ENCODE results near the gene ARFRP1. TPM values are rescaled to one million over a fixed set of nuclear protein-coding genes. Genes with fewer than 3 reads are reported as not detected.
A peak's percentile ranks its signal among the peaks of the same experiment; 100 is the strongest.
"Not testable (repeated sequence)": the region's sequence is repeated elsewhere in the genome, so short reads cannot be mapped to it uniquely, and the experiment has no call there.

ARFRP1 gene
- total RNA-seq, 2 donors from 2014 or later: 36.1 to 53.4 TPM

DNA sequence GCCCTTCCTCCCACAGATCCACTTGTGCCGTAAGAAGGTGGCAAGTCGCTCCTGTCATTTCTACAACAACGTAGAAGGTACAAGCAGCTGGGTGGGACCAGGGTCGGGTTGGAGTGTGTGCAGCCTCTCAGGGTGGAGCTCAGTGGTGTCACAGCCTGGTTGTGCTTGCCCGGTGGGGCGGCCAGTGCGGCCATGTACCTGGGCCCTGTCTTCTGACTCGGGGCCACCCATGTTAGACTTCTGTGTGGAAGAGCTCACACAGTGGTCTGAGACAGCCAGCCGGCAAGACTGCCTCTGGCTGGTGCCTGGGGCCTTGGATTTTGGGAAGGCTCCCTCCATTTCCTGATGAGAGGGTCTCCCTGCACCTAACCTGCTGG, 45.0 kb downstream of the ARFRP1 start:
- DNase-seq (ENCODE audit: low spot score in 2 of 2): no peak
- no peak for ATAC-seq
- no peak overlapping the region for H3K27ac Mint-ChIP-seq
- no peaks in the 10 kb centered on the region for H3K9me3 Mint-ChIP-seq
- peaks cover 7 to 18% of the 10 kb centered on the region in 2 donors for H3K36me3 Mint-ChIP-seq

DNA sequence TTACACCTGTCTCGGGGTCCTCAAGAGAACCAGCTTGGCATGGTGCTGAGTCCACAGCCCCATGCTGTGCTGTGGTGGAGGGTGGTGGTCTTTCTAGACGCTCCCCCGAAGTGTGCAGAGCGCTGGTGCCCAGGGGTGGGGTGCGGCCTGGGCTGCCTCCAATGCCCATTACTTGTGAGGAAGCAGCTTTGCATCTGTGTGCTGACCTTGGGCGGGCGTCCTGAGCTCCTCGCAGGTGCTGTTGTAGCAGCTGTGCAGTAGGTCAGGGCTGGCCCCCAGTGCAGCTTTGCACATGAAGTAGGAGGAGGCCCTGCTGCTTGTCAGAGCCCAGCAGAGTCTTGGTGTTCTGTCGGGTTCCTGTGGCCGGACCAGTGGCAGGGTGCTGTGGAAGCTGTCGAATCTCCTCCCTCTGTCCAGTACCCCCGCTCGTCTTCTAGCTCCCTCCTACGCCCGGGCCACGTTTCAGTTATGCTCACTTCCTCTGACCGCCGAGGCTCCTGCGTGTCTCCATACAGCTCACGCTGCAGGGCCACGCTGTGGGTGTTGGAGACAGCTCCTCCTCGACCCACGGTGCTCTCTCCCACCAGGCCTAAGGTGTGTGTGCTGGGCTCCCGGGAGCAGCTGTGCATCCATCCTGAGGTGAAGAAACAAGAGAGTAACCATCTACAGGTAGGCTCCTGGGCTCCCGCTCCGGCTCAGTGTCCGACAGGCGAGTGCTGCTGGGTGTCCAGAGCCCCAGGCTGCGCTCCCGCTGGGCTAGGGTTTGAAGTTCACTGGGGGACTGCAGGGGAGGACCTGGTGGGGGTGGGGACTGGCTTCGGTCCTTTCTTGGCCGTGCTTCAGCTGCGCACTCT, 45.6 kb downstream of the ARFRP1 start:
- DNase-seq (ENCODE audit: low spot score in 2 of 2) (no peak), ATAC-seq (no peak)
- Mint-ChIP-seq H3K9me3 (no peaks in the 10 kb centered on the region), H3K36me3 (peaks cover 7 to 22% of the 10 kb centered on the region in 2 donors), H3K27ac (peak overlapping the region in 1 of 2 donors; percentile 50)

DNA sequence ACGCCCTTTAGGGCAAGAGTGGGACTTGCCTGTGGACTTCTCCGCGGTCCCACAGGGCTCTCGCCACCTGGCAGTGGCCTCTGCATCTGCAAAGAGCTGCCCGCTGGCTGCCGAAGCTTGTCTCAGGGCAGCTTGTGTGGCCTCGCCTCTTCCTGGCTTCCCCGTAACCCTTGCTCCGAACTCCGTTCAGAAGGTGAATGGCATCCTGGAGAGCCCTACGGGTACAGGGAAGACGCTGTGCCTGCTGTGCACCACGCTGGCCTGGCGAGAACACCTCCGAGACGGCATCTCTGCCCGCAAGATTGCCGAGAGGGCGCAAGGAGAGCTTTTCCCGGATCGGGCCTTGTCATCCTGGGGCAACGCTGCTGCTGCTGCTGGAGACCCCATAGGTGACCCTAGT, 46.7 kb downstream of the ARFRP1 start:
- Mint-ChIP-seq H3K36me3 (peaks cover 7 to 22% of the 10 kb centered on the region in 2 donors), H3K27ac (no peak overlapping the region), H3K9me3 (no peaks in the 10 kb centered on the region)
- no peak for DNase-seq (ENCODE audit: low spot score in 2 of 2)
- ATAC-seq: no peak

DNA sequence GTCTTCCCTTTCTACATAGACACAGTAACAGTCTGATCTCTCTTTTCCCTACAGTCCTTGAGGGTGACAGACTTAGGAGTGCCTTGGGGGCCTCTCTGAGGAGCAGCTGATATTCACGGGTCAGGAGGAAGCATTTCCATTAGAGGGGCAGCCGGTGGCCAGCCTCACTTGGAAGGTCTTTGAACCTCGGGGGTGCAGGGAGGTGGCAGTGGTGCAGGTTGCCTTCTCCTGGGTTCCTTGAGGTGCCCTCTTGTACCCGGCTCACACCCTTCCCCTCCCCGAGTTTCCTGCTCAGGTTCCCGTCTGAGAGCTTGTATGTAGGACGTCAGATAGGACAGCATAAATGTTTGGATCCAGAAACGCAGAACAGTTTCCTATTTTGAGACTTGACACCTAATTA, 47.2 kb downstream of the ARFRP1 start:
- H3K36me3 Mint-ChIP-seq: peaks cover 7 to 22% of the 10 kb centered on the region in 2 donors
- H3K27ac Mint-ChIP-seq: no peak overlapping the region
- DNase-seq (ENCODE audit: low spot score in 2 of 2) (no peak), ATAC-seq (no peak)
- no peaks in the 10 kb centered on the region for H3K9me3 Mint-ChIP-seq

DNA sequence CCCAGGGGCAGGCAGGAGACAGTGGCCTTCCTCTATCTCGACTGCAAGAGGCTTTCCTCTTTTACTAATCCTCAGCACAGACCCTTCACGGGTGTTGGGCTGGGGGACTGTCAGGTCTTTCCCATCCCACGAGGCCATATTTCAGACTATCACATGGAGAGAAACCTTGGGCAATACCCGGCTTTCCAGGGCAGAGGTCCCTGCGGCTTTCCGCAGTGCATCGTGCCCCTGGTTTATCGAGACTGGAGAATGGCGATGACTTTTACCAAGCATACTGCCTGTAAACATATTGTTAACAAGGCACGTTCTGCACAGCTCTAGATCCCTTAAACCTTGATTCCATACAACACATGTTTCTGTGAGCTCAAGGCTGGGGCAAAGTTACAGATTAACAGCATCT, 47.6 kb downstream of the ARFRP1 start:
- not testable (repeated sequence) for H3K27ac Mint-ChIP-seq; ATAC-seq; DNase-seq (ENCODE audit: low spot score in 2 of 2); H3K9me3 Mint-ChIP-seq
- H3K36me3 Mint-ChIP-seq: peaks cover 7 to 22% of the 10 kb centered on the region in 2 donors

DNA sequence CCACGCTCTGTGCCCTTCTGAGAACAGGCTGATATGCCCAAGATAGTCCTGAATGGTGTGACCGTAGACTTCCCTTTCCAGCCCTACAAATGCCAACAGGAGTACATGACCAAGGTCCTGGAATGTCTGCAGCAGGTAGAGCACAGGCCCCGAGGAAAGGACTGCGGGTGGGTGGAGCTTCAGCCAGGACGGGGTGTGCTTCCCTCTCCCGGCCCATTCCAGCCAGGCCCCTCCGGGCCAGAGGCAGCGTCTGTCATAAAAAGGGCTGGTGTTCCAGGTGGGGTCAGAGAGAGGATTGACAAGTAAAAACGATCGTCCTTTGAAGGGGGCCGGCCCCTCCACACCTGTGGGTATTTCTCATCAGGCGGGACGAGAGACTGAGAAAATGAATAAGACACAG, 48.4 kb downstream of the ARFRP1 start:
- H3K27ac Mint-ChIP-seq: peak overlapping the region; percentile 68 to 93
- peaks cover 7 to 22% of the 10 kb centered on the region in 2 donors for H3K36me3 Mint-ChIP-seq
- ATAC-seq (no peak), DNase-seq (ENCODE audit: low spot score in 2 of 2) (no peak)
- H3K9me3 Mint-ChIP-seq: no peaks in the 10 kb centered on the region

DNA sequence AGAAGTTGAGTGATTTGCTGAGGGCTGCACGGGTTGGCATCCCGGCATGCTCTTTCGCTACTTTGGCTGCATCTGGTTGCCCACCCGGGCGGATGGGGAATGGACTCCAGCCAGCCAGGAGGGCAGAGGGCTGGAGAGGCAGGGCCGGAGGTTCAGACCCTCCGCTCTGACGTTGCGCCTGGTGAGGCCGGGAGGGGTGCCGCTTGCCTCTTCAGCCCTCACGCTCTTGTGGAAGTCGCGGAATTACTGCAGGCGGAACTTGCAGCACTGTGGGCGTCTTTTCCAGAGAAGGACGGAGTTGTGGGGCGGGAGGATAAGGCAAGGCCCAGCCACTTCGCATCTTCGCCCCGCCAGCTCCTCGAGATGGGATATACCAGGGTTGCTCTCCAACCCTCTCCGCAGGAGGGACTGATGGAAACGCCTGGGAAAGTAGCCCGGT, 49.0 kb downstream of the ARFRP1 start:
- DNase-seq (ENCODE audit: low spot score in 2 of 2) (no peak), ATAC-seq (peak; percentile 20 to 28)
- no peaks in the 10 kb centered on the region for H3K9me3 Mint-ChIP-seq
- peak overlapping the region; percentile 93 to 97 for H3K27ac Mint-ChIP-seq
- peaks cover 7 to 22% of the 10 kb centered on the region in 2 donors for H3K36me3 Mint-ChIP-seq

DNA sequence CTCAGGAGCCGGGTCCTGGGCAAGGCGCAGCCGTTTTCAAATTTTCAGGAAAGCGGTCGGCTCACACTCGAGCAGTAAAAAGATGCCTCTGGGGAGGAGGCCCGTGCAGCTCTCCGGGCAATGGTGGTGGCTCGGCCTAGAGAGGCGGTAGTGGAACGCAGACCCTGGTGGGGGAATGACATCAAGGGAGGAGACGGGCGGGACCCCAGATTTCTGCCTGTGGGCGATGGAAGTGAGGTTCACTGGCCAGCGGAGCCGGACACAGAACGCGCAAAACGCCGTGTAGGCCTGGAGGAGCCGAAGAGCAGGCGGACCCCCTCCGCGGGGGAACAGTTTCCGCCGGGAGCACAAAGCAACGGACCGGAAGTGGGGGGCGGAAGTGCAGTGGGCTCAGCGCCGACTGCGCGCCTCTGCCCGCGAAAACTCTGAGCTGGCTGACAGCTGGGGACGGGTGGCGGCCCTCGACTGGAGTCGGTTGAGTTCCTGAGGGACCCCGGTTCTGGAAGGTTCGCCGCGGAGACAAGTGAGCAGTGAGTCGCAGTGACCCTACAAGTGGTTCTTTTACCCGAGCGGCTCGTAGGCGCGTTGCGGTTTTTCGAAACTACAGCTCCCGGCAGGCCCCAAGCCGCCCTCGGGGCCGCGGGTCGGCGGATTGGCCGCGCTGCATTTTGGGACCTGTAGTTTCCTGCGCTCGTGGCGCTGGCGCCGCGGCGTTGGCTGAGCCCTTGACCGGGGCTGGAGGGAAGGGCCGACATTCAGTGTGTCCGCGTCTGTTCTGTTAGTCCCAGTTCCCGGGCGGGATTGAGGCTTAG, 49.6 kb downstream of the ARFRP1 start, which contains the start of gene RTEL1:
Gene RTEL1, plus strand, starts transcription at position 376 of the 812 bp plus-strand sequence. CDS start 1,091 bp downstream, outside the sequence.
- no peaks in the 10 kb centered on the region for H3K9me3 Mint-ChIP-seq
- peak within 1 kb of the TSS; percentile 93 to 97 for H3K27ac Mint-ChIP-seq
- H3K36me3 Mint-ChIP-seq: peaks cover 7 to 22% of the 10 kb centered on the region in 2 donors
- DNase-seq (ENCODE audit: low spot score in 2 of 2): peak; percentile 91 to 96
- peak; percentile 84 to 88 for ATAC-seq

DNA sequence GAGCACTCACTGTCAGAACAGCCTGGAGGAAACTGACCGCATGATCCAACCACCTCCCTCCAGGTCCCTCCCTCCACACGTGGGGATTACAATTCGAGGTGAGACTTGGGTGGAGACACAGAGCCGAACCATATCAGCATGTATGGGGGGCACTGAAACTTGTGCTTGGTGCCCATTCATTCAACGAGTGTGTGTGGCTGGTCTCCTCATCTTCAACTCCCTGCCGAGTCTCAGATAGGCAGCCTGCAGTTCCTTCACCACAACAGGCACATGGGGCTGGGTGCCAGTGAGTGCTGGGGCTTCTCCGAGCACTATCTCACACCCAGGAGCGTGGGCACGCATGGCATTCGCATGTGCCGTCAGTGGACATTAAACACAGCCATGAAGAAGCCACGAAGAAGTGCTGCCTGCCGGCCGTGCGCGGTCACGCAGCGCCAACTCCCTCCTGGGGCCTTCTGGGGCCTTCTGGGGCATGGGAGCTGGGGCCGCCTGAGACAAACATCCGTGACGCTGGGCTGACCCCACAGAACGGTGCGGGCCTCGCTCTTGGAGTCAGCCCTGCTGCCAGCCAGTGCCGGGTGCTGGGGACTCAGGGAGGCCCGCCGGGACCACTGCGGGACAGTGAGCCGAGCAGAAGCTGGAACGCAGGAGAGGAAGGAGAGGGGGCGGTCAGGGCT, 50.4 kb downstream of the ARFRP1 start:
- H3K27ac Mint-ChIP-seq: peak overlapping the region; percentile 93 to 97
- H3K36me3 Mint-ChIP-seq: peaks cover 7 to 22% of the 10 kb centered on the region in 2 donors
- no peaks in the 10 kb centered on the region for H3K9me3 Mint-ChIP-seq
- DNase-seq (ENCODE audit: low spot score in 2 of 2): no peak
- ATAC-seq: no peak

DNA sequence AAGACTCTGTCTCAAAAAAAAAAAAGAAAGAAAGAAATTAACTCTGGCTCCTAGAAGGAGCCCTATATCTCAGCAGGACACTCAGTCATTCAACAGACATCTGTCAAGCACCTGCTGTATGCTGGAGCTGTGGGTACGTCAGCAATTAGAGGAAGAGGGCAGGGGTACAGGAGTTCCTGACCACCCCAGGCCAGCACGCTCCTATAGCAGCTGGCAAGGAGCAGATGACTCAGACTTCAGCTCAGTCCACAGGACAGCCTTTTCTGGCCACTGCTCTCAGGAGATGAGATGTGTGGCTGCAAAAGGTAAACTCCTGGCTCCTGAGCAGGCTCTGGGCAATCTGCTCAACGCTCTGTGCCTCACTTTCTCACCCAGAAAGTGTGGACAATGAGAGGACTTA, 51.3 kb downstream of the ARFRP1 start:
- Mint-ChIP-seq H3K9me3 (no peaks in the 10 kb centered on the region), H3K36me3 (peaks cover 7 to 22% of the 10 kb centered on the region in 2 donors), H3K27ac (peak overlapping the region in 1 of 2 donors; percentile 93)
- ATAC-seq (no peak), DNase-seq (ENCODE audit: low spot score in 2 of 2) (no peak)

DNA sequence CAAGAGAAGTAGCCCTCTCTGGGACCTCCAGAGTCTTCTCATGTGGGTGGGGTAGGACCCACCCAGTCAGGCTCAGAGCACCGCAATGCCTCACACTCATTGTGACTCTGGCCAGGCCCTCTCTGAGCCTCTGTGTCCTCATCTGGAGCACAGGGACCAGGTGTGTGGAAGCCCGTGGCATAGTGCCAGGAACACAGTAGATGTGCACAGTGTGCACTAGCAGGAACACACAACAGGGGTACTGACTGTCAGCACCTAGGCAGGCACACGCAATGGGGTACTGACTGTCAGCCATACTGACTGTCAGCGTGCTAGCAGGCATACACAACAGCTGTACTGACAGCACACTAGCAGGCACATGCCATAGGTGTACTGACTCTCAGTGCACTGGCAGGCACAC, 52.5 kb downstream of the ARFRP1 start:
- no peak for ATAC-seq
- H3K27ac Mint-ChIP-seq: no peak overlapping the region

DNA sequence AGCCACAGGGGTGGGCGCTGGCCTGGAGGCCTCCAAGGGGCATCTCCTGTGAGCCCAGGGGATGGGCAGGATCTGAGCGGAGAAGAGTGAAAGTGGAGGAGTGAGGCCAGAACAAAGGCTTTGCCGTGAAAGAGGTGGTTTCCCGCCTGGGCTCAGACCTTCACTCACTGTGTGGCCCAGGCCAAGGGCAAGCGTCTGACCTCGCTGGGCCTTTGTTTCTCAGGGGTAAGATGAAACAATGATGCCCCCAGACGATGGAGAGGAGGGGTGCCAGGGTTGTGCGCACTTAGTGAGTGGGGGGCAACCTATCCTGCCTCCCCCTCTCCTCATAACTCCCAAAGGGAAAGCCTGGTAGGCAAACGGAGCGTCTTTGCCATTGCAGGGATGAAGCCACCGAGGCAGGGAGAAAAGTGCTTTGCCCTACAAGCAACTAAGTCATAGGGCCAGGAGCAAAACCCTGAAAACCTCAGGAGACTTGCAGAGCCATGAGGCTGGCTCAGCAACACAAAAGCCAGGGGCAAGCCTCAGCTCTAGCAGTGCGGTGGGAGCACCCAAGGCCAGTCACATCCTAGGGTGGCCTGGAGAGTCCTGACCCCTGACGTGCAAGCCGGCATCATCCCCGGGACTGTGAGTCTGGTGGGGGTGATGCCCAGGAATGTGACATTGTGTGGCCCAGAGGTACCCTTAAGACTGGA, 53.7 kb downstream of the ARFRP1 start:
- peaks cover 7 to 18% of the 10 kb centered on the region in 2 donors for H3K36me3 Mint-ChIP-seq
- no peaks in the 10 kb centered on the region for H3K9me3 Mint-ChIP-seq
- no peak for DNase-seq (ENCODE audit: low spot score in 2 of 2)
- peak in 1 of 2 donors; percentile 48 for ATAC-seq
- H3K27ac Mint-ChIP-seq: peak overlapping the region in 1 of 2 donors; percentile 81

More for the DNA sequence above, 52.5 kb downstream of the ARFRP1 start:
- H3K9me3 Mint-ChIP-seq: no peaks in the 10 kb centered on the region
- peaks cover 7 to 22% of the 10 kb centered on the region in 2 donors for H3K36me3 Mint-ChIP-seq
- no peak for DNase-seq (ENCODE audit: low spot score in 2 of 2)

DNA sequence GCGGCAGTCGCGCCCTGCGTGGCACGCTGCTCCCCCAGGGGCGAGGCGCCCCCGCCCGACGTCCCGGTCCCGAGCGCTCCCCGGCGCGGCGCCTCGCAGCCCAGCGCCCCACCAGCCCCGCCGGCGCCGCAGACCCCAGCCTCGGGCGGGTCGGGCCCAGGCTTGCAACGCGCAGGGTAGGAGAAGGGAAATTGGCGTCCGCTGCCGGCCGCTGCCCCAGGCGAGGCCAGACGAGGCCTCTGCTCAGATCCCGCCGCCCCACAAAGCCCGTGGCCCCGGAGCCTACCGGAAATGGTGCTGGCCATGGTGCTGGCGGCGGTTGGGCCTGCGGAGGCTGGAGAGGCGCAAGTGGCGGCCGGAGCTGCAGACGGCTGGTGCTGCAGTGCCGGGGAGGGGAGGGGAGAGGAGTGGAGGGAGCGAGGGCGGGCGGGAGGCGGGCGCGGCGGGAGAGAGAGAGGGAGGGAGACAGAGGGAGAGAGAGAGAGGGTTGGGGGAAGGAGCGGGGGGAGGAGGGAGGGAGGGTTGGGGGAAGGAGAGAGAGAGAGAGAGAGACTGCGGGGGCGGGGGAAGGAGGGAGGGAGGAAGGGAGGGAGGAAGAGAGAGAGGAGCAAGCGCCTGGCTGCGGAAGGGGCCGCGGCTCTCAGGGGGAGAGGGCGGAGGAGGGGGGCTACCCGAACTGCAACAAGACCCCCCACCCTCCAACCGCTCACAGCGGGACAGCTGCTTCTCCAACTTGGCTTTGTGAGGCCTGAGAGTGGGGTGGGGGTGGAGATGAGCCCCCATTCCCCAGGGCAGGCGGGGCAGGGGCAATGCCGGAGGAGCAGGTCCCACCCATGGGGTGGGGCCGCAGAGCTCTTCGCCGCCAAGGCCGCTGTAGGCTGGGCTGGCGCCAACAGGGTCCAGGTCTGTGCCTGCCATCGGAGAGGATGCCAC, 54.5 kb downstream of the ARFRP1 start, which contains the start of gene STMN3:
Gene STMN3, minus strand, starts transcription at position 384 of the 933 bp plus-strand sequence. Its CDS starts 79 bp downstream, at position 305.
- H3K9me3 Mint-ChIP-seq: no peaks in the 10 kb centered on the region
- peaks cover 2 to 10% of the 10 kb centered on the region in 2 donors for H3K36me3 Mint-ChIP-seq
- DNase-seq (ENCODE audit: low spot score in 2 of 2): peak; percentile 67 to 82
- ATAC-seq: peak; percentile 50 to 65
- peak within 1 kb of the TSS in 1 of 2 donors; percentile 81 for H3K27ac Mint-ChIP-seq

DNA sequence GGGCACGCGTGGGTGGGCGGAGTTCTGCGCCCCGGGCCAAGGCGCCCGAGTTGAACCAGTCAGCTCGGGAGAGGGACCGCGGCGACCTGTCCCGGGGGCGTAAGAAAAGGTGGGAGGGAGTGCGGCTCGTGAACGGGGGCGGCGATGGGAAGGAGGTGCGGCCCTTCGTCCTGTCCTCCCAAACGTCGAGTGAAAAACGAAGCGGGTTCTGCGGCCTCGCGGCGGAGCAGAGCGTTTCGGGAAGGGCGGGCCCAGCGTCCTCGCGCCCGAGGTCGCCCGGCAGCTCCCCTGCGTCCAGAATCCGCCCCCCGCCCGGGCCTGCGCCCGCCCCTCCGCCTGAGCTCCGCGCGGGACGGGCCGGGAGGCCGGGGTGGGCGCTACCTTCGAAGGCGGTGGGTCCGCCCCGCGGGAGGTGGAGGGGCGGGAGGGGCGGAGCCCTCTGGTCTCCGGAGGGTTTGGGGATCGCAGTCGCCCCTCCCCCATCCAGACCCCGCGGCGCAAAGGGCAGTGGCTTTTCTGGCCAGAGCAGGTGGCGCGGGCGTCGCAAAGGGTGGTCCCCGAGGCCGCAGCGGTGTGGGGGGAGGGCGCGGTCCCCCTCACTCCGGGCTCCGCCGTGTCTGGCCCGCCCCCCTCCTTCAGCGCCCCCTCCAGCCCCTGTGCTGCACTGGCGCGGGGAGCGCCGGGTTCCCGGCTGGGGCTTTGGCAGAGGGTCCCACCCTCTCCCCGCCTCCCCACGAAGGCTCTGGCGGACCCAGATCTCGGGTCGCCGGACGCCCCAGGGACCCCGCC, 55.4 kb downstream of the ARFRP1 start:
- H3K36me3 Mint-ChIP-seq: peaks cover 0 to under 1% of the 10 kb centered on the region in 2 donors
- DNase-seq (ENCODE audit: low spot score in 2 of 2): no peak
- H3K9me3 Mint-ChIP-seq: no peaks in the 10 kb centered on the region
- H3K27ac Mint-ChIP-seq: no peak overlapping the region
- ATAC-seq: peak; percentile 3 to 54

All from activated naive CD4-positive, alpha-beta T cell treated with anti-CD3 and anti-CD28 coated beads, Interleukin-2, amount 50 U/mL, for 72 hours (primary cell).